ENCODE data around the gene MSI2. TPM values are rescaled to one million over a fixed set of nuclear protein-coding genes. Genes with fewer than 3 reads are reported as not detected.

Gene MSI2
- total RNA-seq, 3 donors from 2014 or later: 40.6 to 56.2 (median 54.3) TPM

- DNase-seq (no peak), ATAC-seq (no peak)
- peaks cover 7% of the 10 kb centered on the region for H3K36me3 Mint-ChIP-seq (ENCODE audit: insufficient read depth)
- H3K27me3 Mint-ChIP-seq (ENCODE audit: low read depth): no peaks in the 10 kb centered on the region
- H3K9me3 Mint-ChIP-seq: no peaks in the 10 kb centered on the region
- H3K4me1 Mint-ChIP-seq (ENCODE audit: low read depth): peaks cover 1% of the 10 kb centered on the region
- no peak overlapping the region for H3K4me3 Mint-ChIP-seq
Observed at GRCh38 chr17:57317079-57317478, 60.8 kb downstream of the MSI2 start.

- DNase-seq: no peak
- no peak for ATAC-seq
- Mint-ChIP-seq H3K36me3 (ENCODE audit: insufficient read depth) (peaks cover 2% of the 10 kb centered on the region), H3K4me3 (no peak overlapping the region), H3K9me3 (no peaks in the 10 kb centered on the region), H3K27me3 (ENCODE audit: low read depth) (no peaks in the 10 kb centered on the region), H3K4me1 (ENCODE audit: low read depth) (peaks cover 1% of the 10 kb centered on the region)
Observed at GRCh38 chr17:57318913-57319312, 62.6 kb downstream of the MSI2 start.

GRCh38 chr17:57319806-57320205 is 63.5 kb downstream of the MSI2 start:
- Mint-ChIP-seq H3K36me3 (ENCODE audit: insufficient read depth) (peaks cover 7% of the 10 kb centered on the region), H3K9me3 (no peaks in the 10 kb centered on the region), H3K27me3 (ENCODE audit: low read depth) (no peaks in the 10 kb centered on the region), H3K4me1 (ENCODE audit: low read depth) (peaks cover 1% of the 10 kb centered on the region), H3K4me3 (no peak overlapping the region)
- DNase-seq (no peak), ATAC-seq (no peak)

GRCh38 chr17:57323391-57323790 is 67.1 kb downstream of the MSI2 start:
- Mint-ChIP-seq H3K4me1 (ENCODE audit: low read depth) (peaks cover 11% of the 10 kb centered on the region), H3K27me3 (ENCODE audit: low read depth) (no peaks in the 10 kb centered on the region), H3K36me3 (ENCODE audit: insufficient read depth) (peaks cover 18% of the 10 kb centered on the region), H3K9me3 (no peaks in the 10 kb centered on the region), H3K4me3 (no peak overlapping the region)
- ATAC-seq (no peak), DNase-seq (no peak)

GRCh38 chr17:57324060-57324459 is 67.7 kb downstream of the MSI2 start:
- Mint-ChIP-seq H3K27me3 (ENCODE audit: low read depth) (no peaks in the 10 kb centered on the region), H3K4me1 (ENCODE audit: low read depth) (peaks cover 15% of the 10 kb centered on the region), H3K36me3 (ENCODE audit: insufficient read depth) (peaks cover 18% of the 10 kb centered on the region), H3K9me3 (no peaks in the 10 kb centered on the region), H3K4me3 (no peak overlapping the region)
- ATAC-seq: no peak
- no peak for DNase-seq

GRCh38 chr17:57324631-57325030 is 68.3 kb downstream of the MSI2 start:
- no peaks in the 10 kb centered on the region for H3K27me3 Mint-ChIP-seq (ENCODE audit: low read depth)

GRCh38 chr17:57326336-57326735 is 70.0 kb downstream of the MSI2 start:
- H3K4me1 Mint-ChIP-seq (ENCODE audit: low read depth): peaks cover 17% of the 10 kb centered on the region

More at GRCh38 chr17:57324631-57325030, 68.3 kb downstream of the MSI2 start:
- Mint-ChIP-seq H3K36me3 (ENCODE audit: insufficient read depth) (peaks cover 18% of the 10 kb centered on the region), H3K9me3 (no peaks in the 10 kb centered on the region), H3K4me1 (ENCODE audit: low read depth) (peaks cover 15% of the 10 kb centered on the region), H3K4me3 (no peak overlapping the region)
- ATAC-seq: no peak
- no peak for DNase-seq

GRCh38 chr17:57326764-57327163 is 70.4 kb downstream of the MSI2 start:
- peaks cover 17% of the 10 kb centered on the region for H3K4me1 Mint-ChIP-seq (ENCODE audit: low read depth)
- ATAC-seq: no peak

More at GRCh38 chr17:57326336-57326735, 70.0 kb downstream of the MSI2 start:
- no peaks in the 10 kb centered on the region for H3K9me3 Mint-ChIP-seq
- H3K36me3 Mint-ChIP-seq (ENCODE audit: insufficient read depth): peaks cover 18% of the 10 kb centered on the region
- DNase-seq (no peak), ATAC-seq (no peak)
- no peak overlapping the region for H3K4me3 Mint-ChIP-seq
- no peaks in the 10 kb centered on the region for H3K27me3 Mint-ChIP-seq (ENCODE audit: low read depth)

GRCh38 chr17:57327176-57327970 is 71.0 kb downstream of the MSI2 start:
- Mint-ChIP-seq H3K4me3 (no peak overlapping the region), H3K4me1 (ENCODE audit: low read depth) (peaks cover 17% of the 10 kb centered on the region), H3K36me3 (ENCODE audit: insufficient read depth) (peaks cover 18% of the 10 kb centered on the region), H3K27me3 (ENCODE audit: low read depth) (no peaks in the 10 kb centered on the region), H3K9me3 (no peaks in the 10 kb centered on the region)
- ATAC-seq (peak; percentile 58), DNase-seq (no peak)

More at GRCh38 chr17:57326764-57327163, 70.4 kb downstream of the MSI2 start:
- Mint-ChIP-seq H3K36me3 (ENCODE audit: insufficient read depth) (peaks cover 18% of the 10 kb centered on the region), H3K9me3 (no peaks in the 10 kb centered on the region), H3K27me3 (ENCODE audit: low read depth) (no peaks in the 10 kb centered on the region), H3K4me3 (no peak overlapping the region)
- DNase-seq: no peak

GRCh38 chr17:57328109-57328882 is 72.0 kb downstream of the MSI2 start:
- DNase-seq (no peak), ATAC-seq (no peak)
- Mint-ChIP-seq H3K4me3 (no peak overlapping the region), H3K4me1 (ENCODE audit: low read depth) (peaks cover 17% of the 10 kb centered on the region), H3K9me3 (no peaks in the 10 kb centered on the region), H3K27me3 (ENCODE audit: low read depth) (no peaks in the 10 kb centered on the region), H3K36me3 (ENCODE audit: insufficient read depth) (peaks cover 18% of the 10 kb centered on the region)

GRCh38 chr17:57329380-57330214 is 73.3 kb downstream of the MSI2 start:
- no peak for DNase-seq
- no peaks in the 10 kb centered on the region for H3K27me3 Mint-ChIP-seq (ENCODE audit: low read depth)
- no peak for ATAC-seq
- no peaks in the 10 kb centered on the region for H3K9me3 Mint-ChIP-seq
- H3K4me1 Mint-ChIP-seq (ENCODE audit: low read depth): peaks cover 17% of the 10 kb centered on the region
- H3K4me3 Mint-ChIP-seq: no peak overlapping the region
- peaks cover 15% of the 10 kb centered on the region for H3K36me3 Mint-ChIP-seq (ENCODE audit: insufficient read depth)

- H3K4me1 Mint-ChIP-seq (ENCODE audit: low read depth): peaks cover 17% of the 10 kb centered on the region
- DNase-seq (no peak), ATAC-seq (no peak)
- no peak overlapping the region for H3K4me3 Mint-ChIP-seq
- no peaks in the 10 kb centered on the region for H3K9me3 Mint-ChIP-seq
- H3K36me3 Mint-ChIP-seq (ENCODE audit: insufficient read depth): peaks cover 8% of the 10 kb centered on the region
- no peaks in the 10 kb centered on the region for H3K27me3 Mint-ChIP-seq (ENCODE audit: low read depth)
Observed at GRCh38 chr17:57330587-57330986, 74.3 kb downstream of the MSI2 start.

- Mint-ChIP-seq H3K27me3 (ENCODE audit: low read depth) (no peaks in the 10 kb centered on the region), H3K9me3 (no peaks in the 10 kb centered on the region), H3K36me3 (ENCODE audit: insufficient read depth) (peaks cover 4% of the 10 kb centered on the region), H3K4me1 (ENCODE audit: low read depth) (peaks cover 17% of the 10 kb centered on the region), H3K4me3 (no peak overlapping the region)
- no peak for ATAC-seq
- no peak for DNase-seq
Observed at GRCh38 chr17:57331423-57331822, 75.1 kb downstream of the MSI2 start.

GRCh38 chr17:57332501-57332900 is 76.2 kb downstream of the MSI2 start:
- Mint-ChIP-seq H3K9me3 (no peaks in the 10 kb centered on the region), H3K4me1 (ENCODE audit: low read depth) (peaks cover 10% of the 10 kb centered on the region), H3K36me3 (ENCODE audit: insufficient read depth) (peaks cover 4% of the 10 kb centered on the region), H3K27me3 (ENCODE audit: low read depth) (no peaks in the 10 kb centered on the region), H3K4me3 (no peak overlapping the region)
- no peak for DNase-seq
- no peak for ATAC-seq

Data from activated T-cell treated with anti-CD3 and anti-CD28 coated beads, Interleukin-2, amount 50 U/mL, for 4 hours (primary cell).